Measurements from ENCODE around the gene PPP1CB. TPM values are rescaled to one million over a fixed set of nuclear protein-coding genes. Genes with fewer than 3 reads are reported as not detected.

PPP1CB gene
- polyA plus RNA-seq, 1 of the 3 experiments (the other 2 are of a cell fraction), result 24.7 TPM

DNA sequence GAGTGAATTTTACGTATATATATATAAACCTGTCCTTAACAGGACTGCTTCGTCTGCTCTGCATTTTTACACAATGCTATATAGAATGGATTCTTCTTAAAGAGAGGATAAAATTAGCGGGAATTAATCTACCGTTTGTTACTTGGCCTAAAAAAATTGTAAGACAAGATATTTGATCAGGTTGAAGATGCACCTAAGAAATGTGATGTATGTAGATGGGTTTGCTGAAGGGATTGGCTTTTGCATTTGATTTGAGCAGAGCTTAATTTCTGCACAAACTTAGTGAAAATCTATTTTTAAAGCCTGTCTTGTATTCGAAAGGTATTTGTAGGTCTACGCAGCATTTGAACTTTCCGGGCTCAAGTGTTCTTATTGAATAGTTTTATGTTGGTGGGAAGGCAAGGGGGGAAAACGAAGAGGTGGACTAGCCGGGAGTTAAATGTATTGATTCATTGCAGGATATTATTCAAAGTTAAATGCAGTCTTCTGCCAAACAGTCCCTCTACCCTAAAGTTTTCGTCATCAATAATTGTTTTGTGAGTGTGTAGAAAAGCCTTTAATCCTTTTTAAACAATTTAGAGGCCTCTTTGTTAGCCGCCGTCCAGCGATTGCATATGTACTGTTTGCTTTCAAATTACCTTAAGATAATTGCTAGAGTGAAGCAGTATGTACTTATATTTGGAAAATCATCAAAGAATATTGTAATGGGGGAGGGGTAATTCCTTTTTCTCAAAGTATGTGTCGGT, 1.2 kb downstream of the PPP1CB start:
- peak overlapping the region; percentile 45; the same call in 1 of the 2 replicates for H2AFZ ChIP-seq (ENCODE audit: low read depth)
- peaks cover 0 to 4% of the 10 kb centered on the region in 2 experiments for H3K36me3 ChIP-seq (replicated peaks in 1 of 2; ENCODE audit: control insufficient read depth in 1 of 2, insufficient read depth in 2 of 2, low read length in 1 of 2)
- under 1% methylated on average over 14 of the region's 14 CpGs for WGBS (ENCODE audit: low lambda C conversion rate)
- H3K27ac ChIP-seq (ENCODE audit: low read depth in 2 of 2, low read length in 1 of 2), result peak overlapping the region; percentile 91 to 100
- H4K20me1 ChIP-seq (ENCODE audit: insufficient read depth), result peaks cover 41% of the 10 kb centered on the region
- TF ChIP-seq FOXM1 (IDR thresholded peaks at IDR 0.05; ENCODE audit: low read depth) (0 out of 2 replicates have a peak, but pooled peaks have one; percentile 8), IRF3 (IDR thresholded peaks at IDR 0.05; ENCODE audit: low read depth, low read length) (no peak), NFIC (IDR thresholded peaks at IDR 0.05; ENCODE audit: borderline replicate concordance) (no peak), ZBTB33 (IDR thresholded peaks at IDR 0.05; ENCODE audit: borderline replicate concordance, low read depth) (no peak)
- TF ChIP-seq, protein P1, sequence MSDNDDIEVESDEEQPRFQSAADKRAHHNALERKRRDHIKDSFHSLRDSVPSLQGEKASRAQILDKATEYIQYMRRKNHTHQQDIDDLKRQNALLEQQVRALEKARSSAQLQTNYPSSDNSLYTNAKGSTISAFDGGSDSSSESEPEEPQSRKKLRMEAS (IDR thresholded peaks at IDR 0.05; ENCODE audit: low read depth), result no peak
- no peaks in the 10 kb centered on the region for H3K9me3 ChIP-seq
- ChIA-PET POLR2A (interaction anchor here (0.9 to 5.3 kb wide), 11 partner anchors 9 to 397 kb away, joined by 3 to 105 read pairs (median 4); no protein-coding TSS in a partner anchor), CTCF (interaction anchor here (0.6 to 8.8 kb wide), 7 partner anchors 66 to 186 kb away, joined by 3 to 109 read pairs (median 13); no protein-coding TSS in a partner anchor)
- H3K9ac ChIP-seq, result peak overlapping the region; percentile 98
- H3K4me2 ChIP-seq, result peak overlapping the region; percentile 72
- peaks cover 59% of the 10 kb centered on the region for H3K79me2 ChIP-seq (ENCODE audit: insufficient read depth)
- no peaks in the 10 kb centered on the region for H3F3A ChIP-seq (replicated peaks; ENCODE audit: insufficient read depth)
- H3K4me3 ChIP-seq (ENCODE audit: low read depth in 2 of 2, low read length in 1 of 2), result peak overlapping the region; percentile 75 to 98
- DNase-seq, result no peak
- H3K9me2 ChIP-seq, result no peaks in the 10 kb centered on the region
- no peaks in the 10 kb centered on the region for H3K27me3 ChIP-seq (ENCODE audit: insufficient read depth)
- peaks cover 15 to 26% of the 10 kb centered on the region in 2 experiments; a peak in 3 of 4 replicates for H3K4me1 ChIP-seq (ENCODE audit: control insufficient read depth in 1 of 2, insufficient read depth in 2 of 2, low read depth in 1 of 2, low read length in 1 of 2)

- Histone ChIP-seq H3F3A (replicated peaks; ENCODE audit: insufficient read depth) (no peaks in the 10 kb centered on the region), H3K9ac (no peak overlapping the region), H3K79me2 (ENCODE audit: insufficient read depth) (peaks cover 75% of the 10 kb centered on the region), H3K9me2 (no peaks in the 10 kb centered on the region), H3K27ac (ENCODE audit: low read depth in 2 of 2, low read length in 1 of 2) (peak overlapping the region in 1 of 2 experiments; percentile 48; a peak in 1 of 4 replicates), H3K4me3 (ENCODE audit: low read depth in 2 of 2, low read length in 1 of 2) (no peak overlapping the region), H3K27me3 (ENCODE audit: insufficient read depth) (no peaks in the 10 kb centered on the region), H3K4me2 (peak overlapping the region; percentile 27), H4K20me1 (ENCODE audit: insufficient read depth) (peaks cover 56% of the 10 kb centered on the region), H3K9me3 (no peaks in the 10 kb centered on the region), H3K36me3 (replicated peaks in 1 of 2; ENCODE audit: control insufficient read depth in 1 of 2, insufficient read depth in 2 of 2, low read length in 1 of 2) (peaks cover 4 to 5% of the 10 kb centered on the region in 2 experiments), H2AFZ (ENCODE audit: low read depth) (no peak overlapping the region), H3K4me1 (ENCODE audit: control insufficient read depth in 1 of 2, insufficient read depth in 2 of 2, low read depth in 1 of 2, low read length in 1 of 2) (peaks cover 15 to 28% of the 10 kb centered on the region in 2 experiments; a peak in 3 of 4 replicates)
- ChIA-PET POLR2A (interaction anchor here (3.3 to 5.3 kb wide), 2 partner anchors 90 to 160 kb away, joined by 18 to 105 read pairs; no protein-coding TSS in a partner anchor), CTCF (interaction anchor here (0.8 to 8.8 kb wide), 10 partner anchors 9 to 1031 kb away, joined by 3 to 109 read pairs (median 4); no protein-coding TSS in a partner anchor)
- peak; percentile 22; the same call in 1 of the 2 replicates for TF ChIP-seq RAD21 (IDR thresholded peaks at IDR 0.05; ENCODE audit: low read length)
- TF ChIP-seq POLR2AphosphoS5 (IDR thresholded peaks at IDR 0.05; ENCODE audit: low read depth, low read length), result no peak
- WGBS (ENCODE audit: low lambda C conversion rate), result 39% methylated on average over 4 of the region's 4 CpGs
- no peak for DNase-seq
These were observed 2.7 kb downstream of the PPP1CB start for GRCh38 chr2:28754321-28754720.

Data from SK-N-SH (cell line).